ENCODE results near the gene LAMC1. TPM values are rescaled to one million over a fixed set of nuclear protein-coding genes. Genes with fewer than 3 reads are reported as not detected.

LAMC1 gene
- total RNA-seq, 1 experiment from 2014 or later, result 113 TPM

- POLR2A ChIA-PET, result no interaction called here
- CTCF ChIA-PET, result no interaction called here
- H3K36me3 ChIP-seq (ENCODE audit: control insufficient read depth, insufficient read depth, low read length), result no peaks in the 10 kb centered on the region
- H3K9me3 ChIP-seq (ENCODE audit: control insufficient read depth, insufficient read depth, low read depth, low read length), result no peaks in the 10 kb centered on the region
- no peak overlapping the region for H3K4me3 ChIP-seq (ENCODE audit: low read depth in 2 of 2, low read length in 2 of 2)
- no TSS peak for BruUV-seq (replicated peaks)
- in situ Hi-C loops (cut with HindIII; ENCODE audit: low pct_unique_long_range_greater_than_20kb, low sequenced_read_pairs), result no loop called here
- DNase-seq (ENCODE audit: low read depth, low spot score), result no peak
- no peak for ATAC-seq
- TF ChIP-seq POLR2AphosphoS5 (IDR thresholded peaks at IDR 0.05; ENCODE audit: low read depth, low read length) (no peak), TCF7L2 (IDR thresholded peaks at IDR 0.05; ENCODE audit: low read depth, low read length) (no peak), SIN3A (IDR thresholded peaks at IDR 0.05; ENCODE audit: borderline replicate concordance, insufficient read depth, low read depth, low read length) (no peak), REST (IDR thresholded peaks at IDR 0.05; ENCODE audit: insufficient read depth in 1 of 2, low read depth in 2 of 2, low read length in 1 of 2) (no peak), CTCF (IDR thresholded peaks at IDR 0.05) (no peak)
- no peaks in the 10 kb centered on the region for H3K4me1 ChIP-seq (ENCODE audit: control insufficient read depth, insufficient read depth, low read length)
- no peaks in the 10 kb centered on the region for H3K27me3 ChIP-seq (ENCODE audit: control insufficient read depth, insufficient read depth, low read length)
- intact Hi-C loops (cut with micrococcal nuclease; ENCODE audit: unreplicated experiment), result no loop called here
- no peak overlapping the region for H3K27ac ChIP-seq (ENCODE audit: low read length)
Observed at GRCh38 chr1:182985876-182986275, 37.3 kb upstream of the LAMC1 start.

- ChIA-PET CTCF (no interaction called here), POLR2A (no interaction called here)
- no peak overlapping the region for H3K27ac ChIP-seq (ENCODE audit: low read length)
- intact Hi-C loops (cut with micrococcal nuclease; ENCODE audit: unreplicated experiment), result no loop called here
- H3K27me3 ChIP-seq (ENCODE audit: control insufficient read depth, insufficient read depth, low read length), result no peaks in the 10 kb centered on the region
- no peaks in the 10 kb centered on the region for H3K9me3 ChIP-seq (ENCODE audit: control insufficient read depth, insufficient read depth, low read depth, low read length)
- in situ Hi-C loops (cut with HindIII; ENCODE audit: low pct_unique_long_range_greater_than_20kb, low sequenced_read_pairs), result no loop called here
- ATAC-seq (peak; percentile 17; the same call in 1 of the 2 replicates), DNase-seq (ENCODE audit: low read depth, low spot score) (no peak)
- no peaks in the 10 kb centered on the region for H3K36me3 ChIP-seq (ENCODE audit: control insufficient read depth, insufficient read depth, low read length)
- H3K4me1 ChIP-seq (ENCODE audit: control insufficient read depth, insufficient read depth, low read length), result no peaks in the 10 kb centered on the region
- H3K4me3 ChIP-seq (ENCODE audit: low read depth in 2 of 2, low read length in 2 of 2), result no peak overlapping the region
- no peak for TF ChIP-seq SIN3A (IDR thresholded peaks at IDR 0.05; ENCODE audit: borderline replicate concordance, insufficient read depth, low read depth, low read length)
- TF ChIP-seq TCF7L2 (IDR thresholded peaks at IDR 0.05; ENCODE audit: low read depth, low read length), result no peak
- no peak for TF ChIP-seq REST (IDR thresholded peaks at IDR 0.05; ENCODE audit: insufficient read depth in 1 of 2, low read depth in 2 of 2, low read length in 1 of 2)
- TF ChIP-seq POLR2AphosphoS5 (IDR thresholded peaks at IDR 0.05; ENCODE audit: low read depth, low read length), result no peak
- no peak for TF ChIP-seq CTCF (IDR thresholded peaks at IDR 0.05)
- BruUV-seq (replicated peaks), result no TSS peak
Observed at GRCh38 chr1:182990413-182991144, 32.6 kb upstream of the LAMC1 start.

Measured in Panc1 (cell line).